HCT116 (cell line): ENCODE data around the gene TLK1. TPM values are rescaled to one million over a fixed set of nuclear protein-coding genes. Genes with fewer than 3 reads are reported as not detected.

ENCODE experiments used
- ATAC-seq: fragments of 200-7000 bp; cut with Tn5 transposase; 2 replicates; pipeline ENCODE4 v1.9.1; 2020; ENCODE audit warnings: mild to moderate bottlenecking, moderate library complexity
- BruUV-seq: library from RNA; stranded (reverse); fragments of 400-500 nt; replicated peaks from 2 replicates; lab custom pipeline; 2021; lab: Mats Ljungman, UMichigan
- CTCF ChIA-PET: fragments of 300-600 bp; sonication (Branson Sonifier 250); formaldehyde crosslinking; loops from one replicate; lab custom pipeline; 2021; ENCODE audit warnings: antibody characterized with exemption; lab: Charles Lee
- POLR2A ChIA-PET: fragments of 300-600, 350-600 bp; sonication (Branson Sonifier 250); formaldehyde crosslinking; loops from one replicate; lab custom pipeline; 2021; ENCODE audit warnings: antibody characterized with exemption; lab: Charles Lee
- RAD21 ChIA-PET, 2 experiments: fragments of 300-600 bp; sonication (Branson Sonifier 250); formaldehyde crosslinking; loops; one replicate each; lab custom pipeline; 2023; ENCODE audit warnings: low total read pairs in 2 of 2; ENCODE audit not compliant: uncharacterized antibody in 2 of 2, unreplicated experiment in 2 of 2, low non-redundant PET in 1 of 2; lab: Charles Lee
- DNase-seq: peaks from one replicate; pipeline ENCODE4 v3.0.0-alpha.2; 2010; ENCODE audit warnings: low read depth, low spot score
- H2AFZ ChIP-seq: fragments of 200-600 bp; shearing (Covaris generic), sonication (generic); 2 replicates; pipeline ENCODE4 v1.6.1; 2017; ENCODE audit warnings: low read depth, mixed run types, mixed read lengths, antibody characterized with exemption, low read length; ENCODE audit not compliant: poor library complexity, severe bottlenecking
- H3K27ac ChIP-seq: 2 replicates; pipeline ENCODE4 v1.5.1; 2012; ENCODE audit warnings: low read depth, low read length
- H3K27me3 ChIP-seq: fragments of 200-600 bp; sonication (generic); 2 replicates; pipeline ENCODE4 v1.6.1; 2016; ENCODE audit warnings: mixed run types, low read length, mixed read lengths; ENCODE audit not compliant: insufficient read depth
- H3K36me3 ChIP-seq, 2 experiments: fragments of 200-500 bp in 1 of 2; fragments of 200-600 bp in 1 of 2; sonication (Bioruptor generic) in 1 of 2; sonication (generic) in 1 of 2; 2 replicates each; pipeline versions ENCODE4 v1.5.1 to v1.6.1; 2014 to 2016; ENCODE audit warnings: low read length in 2 of 2, inconsistent platforms in 1 of 2, mixed read lengths in 1 of 2, mixed run types in 1 of 2; ENCODE audit not compliant: insufficient read depth in 2 of 2, control insufficient read depth in 1 of 2
- H3K4me1 ChIP-seq, 2 experiments: fragments of 200-600 bp in 1 of 2; sonication (generic) in 1 of 2; 2 replicates each; pipeline versions ENCODE4 v1.5.1 to v1.6.1; 2012 to 2017; ENCODE audit warnings: low read length in 2 of 2, inconsistent platforms in 1 of 2, mild to moderate bottlenecking in 1 of 2, mixed read lengths in 1 of 2, mixed run types in 1 of 2, moderate library complexity in 1 of 2; ENCODE audit not compliant: insufficient read depth in 2 of 2, control insufficient read depth in 1 of 2
- H3K4me2 ChIP-seq: fragments of 200-600 bp; sonication (generic); 2 replicates; pipeline ENCODE4 v1.6.1; 2017; ENCODE audit warnings: mixed run types, low read length, mixed read lengths
- H3K4me3 ChIP-seq, 2 experiments: fragments of 200-600 bp in 1 of 2; sonication (generic) in 1 of 2; replicated peaks in 1 of 2; 2 replicates each; pipeline ENCODE4 v1.5.1; 2011 to 2016; ENCODE audit warnings: low read length in 2 of 2, control low read depth in 1 of 2, low read depth in 1 of 2, mild to moderate bottlenecking in 1 of 2, mixed read lengths in 1 of 2, mixed run types in 1 of 2
- H3K79me2 ChIP-seq: fragments of 200-600 bp; sonication (generic); 2 replicates; pipeline ENCODE4 v1.6.1; 2017; ENCODE audit warnings: mild to moderate bottlenecking, mixed run types, low read length, moderate library complexity, mixed read lengths; ENCODE audit not compliant: insufficient read depth
- H3K9ac ChIP-seq: fragments of 200-600 bp; sonication (generic); 2 replicates; pipeline ENCODE4 v1.6.1; 2016; ENCODE audit warnings: low read length, mixed read lengths
- H3K9me2 ChIP-seq: fragments of 200-600 bp; sonication (generic), shearing (Covaris generic); 2 replicates; pipeline ENCODE4 v1.6.1; 2017; ENCODE audit warnings: mixed run types, mild to moderate bottlenecking, moderate library complexity; ENCODE audit not compliant: insufficient read depth
- H3K9me3 ChIP-seq, 2 experiments: fragments of 200-500 bp in 1 of 2; fragments of 200-600 bp in 1 of 2; sonication (Bioruptor generic) in 1 of 2; sonication (generic) in 1 of 2; 2 replicates each; pipeline ENCODE4 v1.6.1; 2014 to 2017; ENCODE audit warnings: low read length in 2 of 2, mixed read lengths in 2 of 2, inconsistent platforms in 1 of 2, low read depth in 1 of 2, mild to moderate bottlenecking in 1 of 2, mixed run types in 1 of 2, moderate library complexity in 1 of 2; ENCODE audit not compliant: control insufficient read depth in 1 of 2, insufficient read depth in 1 of 2
- H4K20me1 ChIP-seq: fragments of 200-600 bp; sonication (generic), shearing (Covaris generic); 2 replicates; pipeline ENCODE4 v1.6.1; 2017; ENCODE audit warnings: mixed run types, mild to moderate bottlenecking, moderate library complexity; ENCODE audit not compliant: insufficient read depth
- CBX3 ChIP-seq: IDR thresholded peaks from 2 replicates; pipeline ENCODE4 v1.6.1; 2012; ENCODE audit warnings: low read depth
- CEBPB ChIP-seq: IDR thresholded peaks from 2 replicates; pipeline ENCODE4 v1.6.1; 2012; ENCODE audit warnings: low read depth
- CTCF ChIP-seq, 3 experiments: fragments of 200-600 bp in 1 of 3; sonication (generic) in 1 of 3; IDR thresholded peaks in 2 of 3; conservative IDR thresholded peaks in 1 of 3; 2 replicates each; pipeline ENCODE4 v1.5.1; 2012 to 2017; ENCODE audit warnings: low read depth in 2 of 3, low read length in 2 of 3, antibody characterized with exemption in 1 of 3, borderline replicate concordance in 1 of 3, control low read depth in 1 of 3, mild to moderate bottlenecking in 1 of 3, mixed read lengths in 1 of 3, mixed run types in 1 of 3, moderate library complexity in 1 of 3; ENCODE audit not compliant: insufficient read depth in 1 of 3
- ELF1 ChIP-seq: IDR thresholded peaks from 2 replicates; pipeline ENCODE4 v1.6.1; 2012; ENCODE audit warnings: low read depth, borderline replicate concordance
- FOSL1 ChIP-seq: IDR thresholded peaks from 2 replicates; pipeline ENCODE4 v1.6.1; 2012; ENCODE audit warnings: low read depth
- POLR2A ChIP-seq: IDR thresholded peaks from 2 replicates; pipeline ENCODE4 v1.7.0; 2011; ENCODE audit warnings: borderline replicate concordance; ENCODE audit not compliant: insufficient read depth, insufficient read length; ENCODE audit errors: extremely low read depth
- POLR2AphosphoS5 ChIP-seq: IDR thresholded peaks from 2 replicates; pipeline ENCODE4 v1.6.1; 2011; ENCODE audit warnings: mild to moderate bottlenecking, low read depth, low read length, moderate library complexity
- RAD21 ChIP-seq: IDR thresholded peaks from 2 replicates; pipeline ENCODE4 v1.6.1; 2012; ENCODE audit warnings: low read depth, mild to moderate bottlenecking
- SIN3A ChIP-seq: IDR thresholded peaks from 2 replicates; pipeline ENCODE4 v1.6.1; 2012; ENCODE audit warnings: low read depth
- SRF ChIP-seq: IDR thresholded peaks from 2 replicates; pipeline ENCODE4 v1.6.1; 2012; ENCODE audit warnings: low read depth
- TCF7L2 ChIP-seq: IDR thresholded peaks from 2 replicates; pipeline ENCODE4 v1.7.0; 2011; ENCODE audit warnings: borderline replicate concordance, inconsistent platforms; ENCODE audit not compliant: insufficient read depth, insufficient read length; ENCODE audit errors: extremely low read depth
- YY1 ChIP-seq: IDR thresholded peaks from 2 replicates; pipeline ENCODE4 v1.6.1; 2011; ENCODE audit warnings: low read length, low read depth, moderate library complexity, mild to moderate bottlenecking; ENCODE audit not compliant: insufficient replicate concordance; ENCODE audit errors: extremely low read depth
- ZFX ChIP-seq: fragments of 450-650 bp; IDR thresholded peaks from 2 replicates; pipeline ENCODE4 v1.6.1; 2017
- intact Hi-C: fragments of 100-400 bp; cut with micrococcal nuclease; formaldehyde crosslinking; loops from 2 replicates; pipeline ENCODE4 v1.10.0; 2022
- total RNA-seq: library from RNA; stranded (reverse); gene quantifications from one replicate; pipeline ENCODE4 v1.2.1, GENCODE V29; 2021; ENCODE audit not compliant: unreplicated experiment
- TF ChIP-seq, protein P1 (sequence below): IDR thresholded peaks from 2 replicates; pipeline ENCODE4 v1.6.1; 2012; ENCODE audit warnings: low read depth
- TF ChIP-seq, protein P2 (sequence below): IDR thresholded peaks from 2 replicates; pipeline ENCODE4 v1.6.1; 2012
- TF ChIP-seq, protein P3 (sequence below): IDR thresholded peaks from 2 replicates; pipeline ENCODE4 v1.6.1; 2012
- TF ChIP-seq, protein P4 (sequence below): IDR thresholded peaks from 2 replicates; pipeline ENCODE4 v1.6.1; 2011; ENCODE audit warnings: mild to moderate bottlenecking, low read length, moderate library complexity; ENCODE audit not compliant: insufficient replicate concordance; ENCODE audit errors: extremely low read depth

Gene TLK1
- total RNA-seq, 1 experiment from 2014 or later = 57.7 TPM

DNA sequence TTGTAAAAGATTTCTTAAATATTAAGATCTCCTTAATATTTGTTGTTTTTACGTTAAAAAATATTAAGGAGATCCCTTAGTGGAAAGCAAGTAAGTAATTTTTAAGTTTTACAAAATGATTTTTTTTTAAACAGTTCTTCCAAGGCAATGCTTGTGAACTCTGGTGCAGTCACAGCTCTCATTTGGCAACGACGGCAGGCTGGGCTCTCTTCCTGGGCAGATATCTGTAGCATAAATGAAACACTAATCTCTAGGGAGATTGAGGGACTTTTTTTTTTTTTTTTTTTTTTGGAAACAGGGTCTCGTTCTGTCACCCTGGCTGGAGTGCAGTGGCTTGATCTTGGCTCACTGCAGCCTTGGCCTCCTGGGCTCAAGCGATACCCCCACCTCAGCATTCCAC is 193.1 kb downstream of the TLK1 start:
- intact Hi-C loops = no loop called here
- CTCF ChIA-PET = interaction anchor here (1.6 kb wide), 1 partner anchor 606 kb away, joined by 3 read pairs; no protein-coding TSS in a partner anchor
- H3K36me3 ChIP-seq = peaks cover 15 to 25% of the 10 kb centered on the region in 2 experiments

More for the DNA sequence above, 193.1 kb downstream of the TLK1 start:
- DNase-seq (no peak), ATAC-seq (no peak)
- H4K20me1 ChIP-seq = no peaks in the 10 kb centered on the region
- no peaks in the 10 kb centered on the region for H3K9me3 ChIP-seq
- H3K27ac ChIP-seq = no peak overlapping the region
- H3K9me2 ChIP-seq = no peaks in the 10 kb centered on the region
- POLR2A ChIA-PET = no interaction called here
- H3K27me3 ChIP-seq = no peaks in the 10 kb centered on the region
- H3K4me3 ChIP-seq = no peak overlapping the region
- BruUV-seq = no TSS peak
- H3K9ac ChIP-seq = no peak overlapping the region
- no peak for TF ChIP-seq SRF
- TF ChIP-seq ZFX = no peak
- no peak for TF ChIP-seq POLR2A
- TF ChIP-seq, protein P1, sequence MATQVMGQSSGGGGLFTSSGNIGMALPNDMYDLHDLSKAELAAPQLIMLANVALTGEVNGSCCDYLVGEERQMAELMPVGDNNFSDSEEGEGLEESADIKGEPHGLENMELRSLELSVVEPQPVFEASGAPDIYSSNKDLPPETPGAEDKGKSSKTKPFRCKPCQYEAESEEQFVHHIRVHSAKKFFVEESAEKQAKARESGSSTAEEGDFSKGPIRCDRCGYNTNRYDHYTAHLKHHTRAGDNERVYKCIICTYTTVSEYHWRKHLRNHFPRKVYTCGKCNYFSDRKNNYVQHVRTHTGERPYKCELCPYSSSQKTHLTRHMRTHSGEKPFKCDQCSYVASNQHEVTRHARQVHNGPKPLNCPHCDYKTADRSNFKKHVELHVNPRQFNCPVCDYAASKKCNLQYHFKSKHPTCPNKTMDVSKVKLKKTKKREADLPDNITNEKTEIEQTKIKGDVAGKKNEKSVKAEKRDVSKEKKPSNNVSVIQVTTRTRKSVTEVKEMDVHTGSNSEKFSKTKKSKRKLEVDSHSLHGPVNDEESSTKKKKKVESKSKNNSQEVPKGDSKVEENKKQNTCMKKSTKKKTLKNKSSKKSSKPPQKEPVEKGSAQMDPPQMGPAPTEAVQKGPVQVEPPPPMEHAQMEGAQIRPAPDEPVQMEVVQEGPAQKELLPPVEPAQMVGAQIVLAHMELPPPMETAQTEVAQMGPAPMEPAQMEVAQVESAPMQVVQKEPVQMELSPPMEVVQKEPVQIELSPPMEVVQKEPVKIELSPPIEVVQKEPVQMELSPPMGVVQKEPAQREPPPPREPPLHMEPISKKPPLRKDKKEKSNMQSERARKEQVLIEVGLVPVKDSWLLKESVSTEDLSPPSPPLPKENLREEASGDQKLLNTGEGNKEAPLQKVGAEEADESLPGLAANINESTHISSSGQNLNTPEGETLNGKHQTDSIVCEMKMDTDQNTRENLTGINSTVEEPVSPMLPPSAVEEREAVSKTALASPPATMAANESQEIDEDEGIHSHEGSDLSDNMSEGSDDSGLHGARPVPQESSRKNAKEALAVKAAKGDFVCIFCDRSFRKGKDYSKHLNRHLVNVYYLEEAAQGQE = no peak
- TF ChIP-seq, protein P2, sequence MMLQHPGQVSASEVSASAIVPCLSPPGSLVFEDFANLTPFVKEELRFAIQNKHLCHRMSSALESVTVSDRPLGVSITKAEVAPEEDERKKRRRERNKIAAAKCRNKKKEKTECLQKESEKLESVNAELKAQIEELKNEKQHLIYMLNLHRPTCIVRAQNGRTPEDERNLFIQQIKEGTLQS = no peak
- no peak for TF ChIP-seq YY1
- TF ChIP-seq CBX3 = no peak
- TF ChIP-seq SIN3A = no peak
- TF ChIP-seq, protein P3, sequence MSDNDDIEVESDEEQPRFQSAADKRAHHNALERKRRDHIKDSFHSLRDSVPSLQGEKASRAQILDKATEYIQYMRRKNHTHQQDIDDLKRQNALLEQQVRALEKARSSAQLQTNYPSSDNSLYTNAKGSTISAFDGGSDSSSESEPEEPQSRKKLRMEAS = no peak
- TF ChIP-seq POLR2AphosphoS5 = no peak
- no peak for TF ChIP-seq CTCF (IDR thresholded peaks at IDR 0.05 in 2 of 3, conservative IDR thresholded peaks at IDR 0.05 in 1 of 3; ENCODE audit: borderline replicate concordance in 1 of 3, insufficient read depth in 1 of 3, low read depth in 2 of 3, low read length in 2 of 3)
- TF ChIP-seq ELF1 = no peak
- TF ChIP-seq, protein P4, sequence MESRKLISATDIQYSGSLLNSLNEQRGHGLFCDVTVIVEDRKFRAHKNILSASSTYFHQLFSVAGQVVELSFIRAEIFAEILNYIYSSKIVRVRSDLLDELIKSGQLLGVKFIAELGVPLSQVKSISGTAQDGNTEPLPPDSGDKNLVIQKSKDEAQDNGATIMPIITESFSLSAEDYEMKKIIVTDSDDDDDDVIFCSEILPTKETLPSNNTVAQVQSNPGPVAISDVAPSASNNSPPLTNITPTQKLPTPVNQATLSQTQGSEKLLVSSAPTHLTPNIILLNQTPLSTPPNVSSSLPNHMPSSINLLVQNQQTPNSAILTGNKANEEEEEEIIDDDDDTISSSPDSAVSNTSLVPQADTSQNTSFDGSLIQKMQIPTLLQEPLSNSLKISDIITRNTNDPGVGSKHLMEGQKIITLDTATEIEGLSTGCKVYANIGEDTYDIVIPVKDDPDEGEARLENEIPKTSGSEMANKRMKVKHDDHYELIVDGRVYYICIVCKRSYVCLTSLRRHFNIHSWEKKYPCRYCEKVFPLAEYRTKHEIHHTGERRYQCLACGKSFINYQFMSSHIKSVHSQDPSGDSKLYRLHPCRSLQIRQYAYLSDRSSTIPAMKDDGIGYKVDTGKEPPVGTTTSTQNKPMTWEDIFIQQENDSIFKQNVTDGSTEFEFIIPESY = no peak
- no peak for TF ChIP-seq CEBPB
- TF ChIP-seq FOSL1 = no peak
- no peak for TF ChIP-seq TCF7L2
- TF ChIP-seq RAD21 = no peak
- no peak overlapping the region for H2AFZ ChIP-seq
- no peaks in the 10 kb centered on the region for H3K79me2 ChIP-seq
- RAD21 ChIA-PET = no interaction called here
- peaks cover 0 to 1% of the 10 kb centered on the region in 2 experiments; a peak in 1 of 4 replicates for H3K4me1 ChIP-seq
- no peak overlapping the region for H3K4me2 ChIP-seq
